GM21515 (cell line): ENCODE data around the gene GOSR2.
"Not testable (repeated sequence)": the region's sequence is repeated elsewhere in the genome, so short reads cannot be mapped to it uniquely, and the experiment has no call there.

Experiments
- ATAC-seq: cut with Tn5 transposase; IDR thresholded peaks from one replicate; pipeline ENCODE4 v1.9.1; 2021; ENCODE audit not compliant: unreplicated experiment

Gene GOSR2

DNA sequence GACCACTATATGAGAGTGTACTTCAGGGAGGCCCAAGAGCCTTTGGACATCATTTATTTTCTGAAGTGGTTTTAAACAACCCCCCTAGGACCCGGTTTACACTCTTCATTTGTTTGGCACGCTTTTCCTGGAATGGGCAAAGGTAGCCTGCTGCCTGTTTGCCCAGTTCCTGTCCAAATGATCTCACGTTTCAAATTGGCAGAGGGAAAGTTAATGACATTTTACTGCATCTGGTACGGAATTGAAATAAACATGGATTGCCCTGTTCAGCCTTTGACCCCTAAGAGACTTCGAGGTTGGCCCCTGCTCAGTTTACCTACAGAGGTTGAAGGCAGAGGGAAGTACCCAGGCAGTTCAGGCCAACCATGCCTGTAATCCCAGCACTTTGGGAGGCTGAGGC is 61.9 kb downstream of the GOSR2 start:
- ATAC-seq: no peak

DNA sequence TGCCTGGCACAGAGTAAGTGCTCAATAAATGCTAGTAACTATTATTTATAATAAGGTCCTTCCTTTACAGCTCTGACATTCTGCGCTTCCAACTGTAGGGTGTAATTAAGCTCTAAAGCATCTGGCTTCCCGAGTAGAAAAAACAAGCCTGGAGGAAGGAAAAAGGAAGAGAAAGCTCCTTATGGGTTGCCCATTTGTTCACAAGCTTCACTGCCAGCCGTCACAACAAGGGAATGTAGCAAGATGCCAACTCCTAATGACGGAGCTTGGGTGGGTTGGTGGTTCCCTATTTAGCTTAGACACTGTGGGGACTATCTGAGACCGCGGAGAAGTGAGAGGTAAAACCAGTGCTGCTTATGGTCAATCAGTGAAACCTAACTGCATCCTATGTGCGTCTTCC is 63.4 kb downstream of the GOSR2 start:
- no peak for ATAC-seq

GRCh38 chr17:46987927-46988326 is 65.0 kb downstream of the GOSR2 start:
- ATAC-seq: not testable (repeated sequence)

GRCh38 chr17:46989637-46990431 is 66.9 kb downstream of the GOSR2 start:
- ATAC-seq: no peak

DNA sequence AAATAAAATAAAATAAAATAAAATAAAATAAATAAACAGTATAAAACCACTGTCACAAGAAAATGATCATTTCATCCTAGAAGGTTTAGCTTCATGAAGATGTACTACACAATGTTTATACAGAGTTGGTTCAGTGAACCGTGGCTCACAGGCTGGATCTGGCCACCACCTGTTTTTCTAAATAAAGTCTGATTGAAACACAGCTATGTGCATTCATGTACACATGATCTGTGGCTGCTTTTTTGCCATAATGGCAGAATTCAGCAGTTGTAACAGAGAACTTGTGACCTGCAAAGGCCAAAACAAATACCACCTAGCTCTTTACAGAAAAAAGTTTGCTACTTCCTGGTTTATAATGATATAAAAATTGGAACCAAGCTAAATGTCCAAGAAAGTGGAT is 68.7 kb downstream of the GOSR2 start:
- ATAC-seq: no peak
